Mammary epithelial cell (primary cell): ENCODE measurements around the gene PDIA6.

Experiments
- CTCF ChIP-seq, 2 donors: IDR thresholded peaks in 1 of 2; conservative IDR thresholded peaks in 1 of 2; 2 replicates each; pipeline ENCODE4 v1.5.1; 2011 to 2012; ENCODE audit warnings: inconsistent platforms in 2 of 2, low read length in 2 of 2, mild to moderate bottlenecking in 2 of 2, control low read depth in 1 of 2, low read depth in 1 of 2; ENCODE audit not compliant: insufficient read depth in 1 of 2; ENCODE audit errors: extremely low read depth in 1 of 2
- EZH2 ChIP-seq: IDR thresholded peaks from 2 replicates; pipeline ENCODE4 v1.6.1; 2012; ENCODE audit warnings: low read length, inconsistent platforms, borderline replicate concordance

GRCh38 chr2:10861765-10862164 lies 49.2 kb upstream of the PDIA6 start:
- TF ChIP-seq CTCF (conservative IDR thresholded peaks at IDR 0.05 in 1 of 2, IDR thresholded peaks at IDR 0.05 in 1 of 2; ENCODE audit: extremely low read depth in 1 of 2, insufficient read depth in 1 of 2, low read depth in 1 of 2, low read length in 2 of 2) (no peak), EZH2 (no peak)
